Ascending aorta (tissue), 2 donors: ENCODE results near the gene SMPDL3A. TPM values are rescaled to one million over a fixed set of nuclear protein-coding genes. Genes with fewer than 3 reads are reported as not detected.

Experiments used
- DNase-seq, 2 donors: peaks; one replicate each; pipeline ENCODE4 v3.0.0-alpha.2; 2019; ENCODE audit warnings: low spot score in 2 of 2
- H3K27ac ChIP-seq, 2 donors: fragments of 200-600 bp; sonication (generic); one replicate each; pipeline ENCODE4 v1.5.1; 2016 to 2017; ENCODE audit warnings: mild to moderate bottlenecking in 1 of 2
- H3K27me3 ChIP-seq: fragments of 200-600 bp; sonication (generic); one replicate; pipeline ENCODE4 v1.5.1; 2017
- H3K36me3 ChIP-seq, 2 donors: fragments of 200-600 bp; sonication (generic); one replicate each; pipeline ENCODE4 v1.5.1; 2016
- H3K4me1 ChIP-seq, 2 donors: fragments of 200-600 bp; sonication (generic); one replicate each; pipeline ENCODE4 v1.5.1; 2016 to 2017; ENCODE audit warnings: mild to moderate bottlenecking in 1 of 2
- H3K4me3 ChIP-seq, 2 donors: fragments of 200-600 bp; sonication (generic); one replicate each; pipeline ENCODE4 v1.5.1; 2016 to 2017; ENCODE audit warnings: mild to moderate bottlenecking in 1 of 2
- H3K9me3 ChIP-seq, 2 donors: fragments of 200-600 bp; sonication (generic); one replicate each; pipeline ENCODE4 v1.5.1; 2016
- intact Hi-C: fragments of 100-400 bp; cut with DNase I; formaldehyde crosslinking; loops from one replicate; pipeline ENCODE4 v1.15.1; 2023
- total RNA-seq: library from RNA; depleted of rRNA; stranded (reverse); fragments of >200 nt; gene quantifications from one replicate; pipeline ENCODE4 v1.1.0, GENCODE V29; 2016
- TF ChIP-seq, protein P1 (sequence below), 3 experiments: fragments of 200-600 bp in 2 of 3; fragments of 450-650 bp in 1 of 3; sonication (generic) in 2 of 3; IDR thresholded peaks; one replicate each; pipeline ENCODE4 v1.5.1; 2016 to 2019; ENCODE audit warnings: antibody characterized with exemption in 3 of 3, mild to moderate bottlenecking in 1 of 3, moderate library complexity in 1 of 3

SMPDL3A gene
- total RNA-seq, 1 donor from 2014 or later, result 2.7 TPM

DNA sequence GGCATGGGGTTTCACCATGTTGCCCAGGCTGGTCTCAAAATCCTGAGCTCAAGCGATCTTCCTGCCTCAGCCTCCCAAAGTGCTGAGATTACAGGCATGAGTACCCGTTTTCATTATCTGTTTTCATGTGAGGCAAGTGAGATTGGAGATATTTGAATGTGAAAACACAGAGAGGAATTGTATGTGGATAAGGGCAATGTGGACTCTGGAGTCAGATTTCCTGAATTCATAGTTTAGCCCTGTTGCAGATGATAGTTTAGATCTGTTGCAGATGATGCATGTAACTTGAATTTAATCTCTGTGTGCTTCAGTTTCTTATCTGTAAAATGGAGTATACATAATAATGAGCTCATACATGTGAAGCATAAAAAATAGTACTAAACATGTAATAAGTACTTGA is 3.7 kb downstream of the SMPDL3A start:
- no peaks in the 10 kb centered on the region for H3K9me3 ChIP-seq
- no peak for DNase-seq
- no peaks in the 10 kb centered on the region for H3K27me3 ChIP-seq
- no peaks in the 10 kb centered on the region for H3K36me3 ChIP-seq
- no peaks in the 10 kb centered on the region for H3K4me1 ChIP-seq
- TF ChIP-seq, protein P1, sequence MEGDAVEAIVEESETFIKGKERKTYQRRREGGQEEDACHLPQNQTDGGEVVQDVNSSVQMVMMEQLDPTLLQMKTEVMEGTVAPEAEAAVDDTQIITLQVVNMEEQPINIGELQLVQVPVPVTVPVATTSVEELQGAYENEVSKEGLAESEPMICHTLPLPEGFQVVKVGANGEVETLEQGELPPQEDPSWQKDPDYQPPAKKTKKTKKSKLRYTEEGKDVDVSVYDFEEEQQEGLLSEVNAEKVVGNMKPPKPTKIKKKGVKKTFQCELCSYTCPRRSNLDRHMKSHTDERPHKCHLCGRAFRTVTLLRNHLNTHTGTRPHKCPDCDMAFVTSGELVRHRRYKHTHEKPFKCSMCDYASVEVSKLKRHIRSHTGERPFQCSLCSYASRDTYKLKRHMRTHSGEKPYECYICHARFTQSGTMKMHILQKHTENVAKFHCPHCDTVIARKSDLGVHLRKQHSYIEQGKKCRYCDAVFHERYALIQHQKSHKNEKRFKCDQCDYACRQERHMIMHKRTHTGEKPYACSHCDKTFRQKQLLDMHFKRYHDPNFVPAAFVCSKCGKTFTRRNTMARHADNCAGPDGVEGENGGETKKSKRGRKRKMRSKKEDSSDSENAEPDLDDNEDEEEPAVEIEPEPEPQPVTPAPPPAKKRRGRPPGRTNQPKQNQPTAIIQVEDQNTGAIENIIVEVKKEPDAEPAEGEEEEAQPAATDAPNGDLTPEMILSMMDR (IDR thresholded peaks at IDR 0.05), result no peak
- intact Hi-C loops, result no loop called here
- no peak overlapping the region for H3K4me3 ChIP-seq
- no peak overlapping the region for H3K27ac ChIP-seq

DNA sequence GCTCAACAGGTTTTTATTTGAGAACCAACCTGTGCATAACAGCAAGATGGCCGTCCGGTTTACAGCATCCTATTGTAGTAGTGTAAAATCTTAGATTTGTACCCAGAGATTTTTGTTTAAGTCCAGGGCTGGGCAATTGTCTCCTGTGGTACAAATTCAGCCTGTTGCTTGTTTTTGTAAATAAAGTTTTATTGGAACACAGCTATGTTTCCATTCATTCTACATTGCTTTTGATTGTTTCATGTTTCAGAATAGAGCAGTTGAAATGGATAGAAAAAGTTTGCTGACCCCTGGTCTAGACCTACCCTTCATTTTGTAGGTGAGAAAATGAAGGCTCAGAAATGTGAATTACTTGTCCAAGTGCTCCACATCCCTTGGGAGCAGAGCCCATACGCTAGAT is 8.5 kb downstream of the SMPDL3A start:
- Histone ChIP-seq H3K9me3 (no peaks in the 10 kb centered on the region), H3K4me3 (no peak overlapping the region), H3K4me1 (no peaks in the 10 kb centered on the region), H3K36me3 (no peaks in the 10 kb centered on the region), H3K27me3 (no peaks in the 10 kb centered on the region), H3K27ac (no peak overlapping the region)
- TF ChIP-seq, protein P1 (IDR thresholded peaks at IDR 0.05), result no peak
- DNase-seq, result no peak
- intact Hi-C loops, result no loop called here

DNA sequence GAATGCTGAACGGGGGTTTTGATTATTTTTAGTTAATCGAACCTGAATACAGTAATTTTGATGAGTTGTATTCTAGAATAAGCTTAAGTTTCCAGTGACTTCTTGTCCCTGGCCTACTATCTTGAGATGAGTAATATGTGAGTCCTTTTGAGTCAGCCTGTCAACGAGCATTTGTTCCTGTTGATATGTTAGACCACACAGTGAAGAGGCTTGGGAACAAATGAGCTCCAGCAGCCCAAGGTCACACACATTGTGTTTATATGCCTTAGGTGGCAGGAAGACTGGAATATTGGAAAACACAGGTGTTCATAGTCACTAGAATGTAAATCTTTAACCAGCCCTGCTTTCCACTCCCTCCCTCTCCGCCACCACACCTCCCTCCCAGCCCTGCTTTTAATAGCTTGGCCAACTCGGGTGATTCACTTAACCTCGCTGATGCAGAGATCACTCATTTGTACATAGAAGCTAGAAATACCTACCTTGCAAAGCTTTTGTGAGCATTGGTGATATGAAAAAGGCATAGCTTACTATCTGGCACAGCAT is 9.1 kb downstream of the SMPDL3A start:
- no peaks in the 10 kb centered on the region for H3K9me3 ChIP-seq
- no peaks in the 10 kb centered on the region for H3K4me1 ChIP-seq
- intact Hi-C loops, result no loop called here
- no peak overlapping the region for H3K4me3 ChIP-seq
- no peaks in the 10 kb centered on the region for H3K36me3 ChIP-seq
- H3K27ac ChIP-seq, result no peak overlapping the region
- DNase-seq, result no peak
- TF ChIP-seq, protein P1 (IDR thresholded peaks at IDR 0.05), result no peak
- H3K27me3 ChIP-seq, result no peaks in the 10 kb centered on the region

DNA sequence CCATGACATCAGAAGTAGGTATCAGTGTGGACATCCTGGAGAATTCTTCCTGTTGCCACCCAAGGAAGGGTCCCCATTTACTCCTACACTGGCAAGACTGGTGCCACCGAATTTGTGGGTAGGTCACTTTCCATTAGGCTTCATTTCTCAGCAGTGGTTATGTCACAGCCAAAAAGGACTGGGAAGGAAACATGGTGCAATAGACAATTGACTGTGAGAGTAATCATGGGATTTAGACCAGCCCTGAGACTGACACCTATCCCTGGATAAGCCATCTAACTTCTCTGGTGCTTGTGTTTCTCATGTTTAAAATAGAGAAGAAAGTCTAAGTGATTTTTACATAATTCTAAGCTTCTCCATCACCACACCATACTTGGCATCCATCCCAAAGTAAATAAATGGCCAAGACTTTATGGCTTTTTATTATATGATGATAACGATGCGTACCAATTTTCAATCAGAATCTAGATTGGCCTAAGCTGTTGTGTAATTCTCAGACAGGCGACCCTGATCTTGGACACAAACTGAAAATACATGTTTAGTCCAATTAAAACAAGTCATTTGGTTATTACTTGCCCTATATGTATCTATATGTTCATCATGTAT is 10.2 kb downstream of the SMPDL3A start:
- no peak overlapping the region for H3K27ac ChIP-seq

DNA sequence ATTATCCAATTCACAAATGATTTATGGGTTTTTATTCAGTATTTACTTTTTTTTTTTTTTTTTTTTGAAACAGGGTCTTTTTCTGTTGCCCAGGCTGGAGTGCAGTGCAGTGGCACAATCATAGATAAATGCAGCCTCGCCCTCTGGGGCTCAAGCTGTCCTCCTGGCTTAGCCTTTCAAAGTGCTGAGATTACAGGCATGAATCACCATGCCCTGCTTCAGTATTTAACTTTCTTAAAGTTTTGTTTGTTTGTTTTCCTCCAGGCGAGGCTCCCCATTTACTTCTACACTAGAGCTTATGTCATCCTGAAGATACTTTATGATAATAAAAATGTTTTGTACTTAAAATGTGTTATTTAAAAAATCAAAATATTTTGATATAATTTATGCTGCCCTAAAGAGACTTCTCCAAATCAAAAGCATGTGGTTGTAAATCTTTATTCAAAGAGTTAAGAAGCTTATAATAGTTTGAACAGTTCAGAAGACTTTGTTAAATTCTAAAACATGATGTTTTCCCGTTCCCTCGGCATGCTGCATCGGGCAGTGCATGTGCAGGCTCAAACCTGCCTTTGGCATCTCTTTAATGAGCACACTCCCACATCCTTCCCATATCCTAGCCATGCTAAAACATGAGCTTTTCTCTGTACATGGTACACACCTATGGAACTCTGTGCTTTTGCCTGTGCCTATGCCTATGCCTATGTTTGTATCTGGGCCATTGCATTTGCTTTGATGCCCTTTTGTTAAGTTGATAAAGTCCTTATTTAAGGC is 11.0 kb downstream of the SMPDL3A start:
- H3K4me3 ChIP-seq, result no peak overlapping the region
- no peaks in the 10 kb centered on the region for H3K27me3 ChIP-seq
- intact Hi-C loops, result no loop called here
- TF ChIP-seq, protein P1 (IDR thresholded peaks at IDR 0.05), result no peak
- no peak for DNase-seq
- no peak overlapping the region for H3K27ac ChIP-seq
- H3K9me3 ChIP-seq, result no peaks in the 10 kb centered on the region
- H3K36me3 ChIP-seq, result no peaks in the 10 kb centered on the region
- H3K4me1 ChIP-seq, result no peaks in the 10 kb centered on the region

More for the DNA sequence above, 10.2 kb downstream of the SMPDL3A start:
- Histone ChIP-seq H3K4me1 (no peaks in the 10 kb centered on the region), H3K36me3 (no peaks in the 10 kb centered on the region), H3K27me3 (no peaks in the 10 kb centered on the region), H3K4me3 (no peak overlapping the region), H3K9me3 (no peaks in the 10 kb centered on the region)
- no peak for DNase-seq
- intact Hi-C loops, result no loop called here
- TF ChIP-seq, protein P1 (IDR thresholded peaks at IDR 0.05), result no peak
